Mammary epithelial cell (primary cell): ENCODE data around the gene TASP1.

Experiments used
- CTCF ChIP-seq, 2 donors: IDR thresholded peaks in 1 of 2; conservative IDR thresholded peaks in 1 of 2; 2 replicates each; pipeline ENCODE4 v1.5.1; 2011 to 2012; ENCODE audit warnings: inconsistent platforms in 2 of 2, low read length in 2 of 2, mild to moderate bottlenecking in 2 of 2, control low read depth in 1 of 2, low read depth in 1 of 2; ENCODE audit not compliant: insufficient read depth in 1 of 2; ENCODE audit errors: extremely low read depth in 1 of 2
- EZH2 ChIP-seq: IDR thresholded peaks from 2 replicates; pipeline ENCODE4 v1.6.1; 2012; ENCODE audit warnings: low read length, inconsistent platforms, borderline replicate concordance

- TF ChIP-seq EZH2 (no peak), CTCF (conservative IDR thresholded peaks at IDR 0.05 in 1 of 2, IDR thresholded peaks at IDR 0.05 in 1 of 2; ENCODE audit: extremely low read depth in 1 of 2, insufficient read depth in 1 of 2, low read depth in 1 of 2, low read length in 2 of 2) (no peak)
Measured at GRCh38 chr20:13563854-13564253, 74.9 kb downstream of the TASP1 start.
